Measurements from ENCODE around the gene PDLIM3. TPM values are rescaled to one million over a fixed set of nuclear protein-coding genes. Genes with fewer than 3 reads are reported as not detected.

The PDLIM3 gene
- total and polyA plus RNA-seq, 2 of the 13 experiments (the other 11 are each of a cell fraction or from before 2014, with no cell fraction given): 5.9 to 14.0 TPM

GRCh38 chr4:185559915-185560281 is 24.6 kb upstream of the PDLIM3 start (continued):
- TF ChIP-seq GATAD2A (CRISPR knock-in tag; IDR thresholded peaks at IDR 0.05): 0 out of 2 replicates have a peak, but pooled peaks have one; percentile 30
- TF ChIP-seq, protein P1, sequence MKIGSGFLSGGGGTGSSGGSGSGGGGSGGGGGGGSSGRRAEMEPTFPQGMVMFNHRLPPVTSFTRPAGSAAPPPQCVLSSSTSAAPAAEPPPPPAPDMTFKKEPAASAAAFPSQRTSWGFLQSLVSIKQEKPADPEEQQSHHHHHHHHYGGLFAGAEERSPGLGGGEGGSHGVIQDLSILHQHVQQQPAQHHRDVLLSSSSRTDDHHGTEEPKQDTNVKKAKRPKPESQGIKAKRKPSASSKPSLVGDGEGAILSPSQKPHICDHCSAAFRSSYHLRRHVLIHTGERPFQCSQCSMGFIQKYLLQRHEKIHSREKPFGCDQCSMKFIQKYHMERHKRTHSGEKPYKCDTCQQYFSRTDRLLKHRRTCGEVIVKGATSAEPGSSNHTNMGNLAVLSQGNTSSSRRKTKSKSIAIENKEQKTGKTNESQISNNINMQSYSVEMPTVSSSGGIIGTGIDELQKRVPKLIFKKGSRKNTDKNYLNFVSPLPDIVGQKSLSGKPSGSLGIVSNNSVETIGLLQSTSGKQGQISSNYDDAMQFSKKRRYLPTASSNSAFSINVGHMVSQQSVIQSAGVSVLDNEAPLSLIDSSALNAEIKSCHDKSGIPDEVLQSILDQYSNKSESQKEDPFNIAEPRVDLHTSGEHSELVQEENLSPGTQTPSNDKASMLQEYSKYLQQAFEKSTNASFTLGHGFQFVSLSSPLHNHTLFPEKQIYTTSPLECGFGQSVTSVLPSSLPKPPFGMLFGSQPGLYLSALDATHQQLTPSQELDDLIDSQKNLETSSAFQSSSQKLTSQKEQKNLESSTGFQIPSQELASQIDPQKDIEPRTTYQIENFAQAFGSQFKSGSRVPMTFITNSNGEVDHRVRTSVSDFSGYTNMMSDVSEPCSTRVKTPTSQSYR (CRISPR knock-in tag; IDR thresholded peaks at IDR 0.05; ENCODE audit: borderline replicate concordance): peak; percentile 85
- TF ChIP-seq ZNF337 (CRISPR knock-in tag; IDR thresholded peaks at IDR 0.05; ENCODE audit: borderline replicate concordance, low read depth): no peak
- TF ChIP-seq XBP1 (CRISPR knock-in tag; IDR thresholded peaks at IDR 0.05): no peak
- TF ChIP-seq ZNF878 (CRISPR knock-in tag; IDR thresholded peaks at IDR 0.05): no peak
- no peak for TF ChIP-seq NBN (conservative IDR thresholded peaks at IDR 0.05)
- TF ChIP-seq, protein P2, sequence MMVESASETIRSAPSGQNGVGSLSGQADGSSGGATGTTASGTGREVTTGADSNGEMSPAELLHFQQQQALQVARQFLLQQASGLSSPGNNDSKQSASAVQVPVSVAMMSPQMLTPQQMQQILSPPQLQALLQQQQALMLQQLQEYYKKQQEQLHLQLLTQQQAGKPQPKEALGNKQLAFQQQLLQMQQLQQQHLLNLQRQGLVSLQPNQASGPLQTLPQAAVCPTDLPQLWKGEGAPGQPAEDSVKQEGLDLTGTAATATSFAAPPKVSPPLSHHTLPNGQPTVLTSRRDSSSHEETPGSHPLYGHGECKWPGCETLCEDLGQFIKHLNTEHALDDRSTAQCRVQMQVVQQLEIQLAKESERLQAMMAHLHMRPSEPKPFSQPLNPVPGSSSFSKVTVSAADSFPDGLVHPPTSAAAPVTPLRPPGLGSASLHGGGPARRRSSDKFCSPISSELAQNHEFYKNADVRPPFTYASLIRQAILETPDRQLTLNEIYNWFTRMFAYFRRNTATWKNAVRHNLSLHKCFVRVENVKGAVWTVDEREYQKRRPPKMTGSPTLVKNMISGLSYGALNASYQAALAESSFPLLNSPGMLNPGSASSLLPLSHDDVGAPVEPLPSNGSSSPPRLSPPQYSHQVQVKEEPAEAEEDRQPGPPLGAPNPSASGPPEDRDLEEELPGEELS (CRISPR knock-in tag; IDR thresholded peaks at IDR 0.05): no peak
- no peak for TF ChIP-seq HOXD1 (CRISPR knock-in tag; IDR thresholded peaks at IDR 0.05)
- TF ChIP-seq SOX13 (IDR thresholded peaks at IDR 0.05): no peak
- no peak for TF ChIP-seq SOX13 (CRISPR knock-in tag; conservative IDR thresholded peaks at IDR 0.05 in 1 of 2, IDR thresholded peaks at IDR 0.05 in 1 of 2)
- peak; percentile 15; the same call in 1 of the 2 replicates for TF ChIP-seq PATZ1 (CRISPR knock-in tag; IDR thresholded peaks at IDR 0.05)
- TF ChIP-seq KAT8 (CRISPR knock-in tag; IDR thresholded peaks at IDR 0.05): 0 out of 2 replicates have a peak, but pooled peaks have one; percentile 28
- TF ChIP-seq, protein P3, sequence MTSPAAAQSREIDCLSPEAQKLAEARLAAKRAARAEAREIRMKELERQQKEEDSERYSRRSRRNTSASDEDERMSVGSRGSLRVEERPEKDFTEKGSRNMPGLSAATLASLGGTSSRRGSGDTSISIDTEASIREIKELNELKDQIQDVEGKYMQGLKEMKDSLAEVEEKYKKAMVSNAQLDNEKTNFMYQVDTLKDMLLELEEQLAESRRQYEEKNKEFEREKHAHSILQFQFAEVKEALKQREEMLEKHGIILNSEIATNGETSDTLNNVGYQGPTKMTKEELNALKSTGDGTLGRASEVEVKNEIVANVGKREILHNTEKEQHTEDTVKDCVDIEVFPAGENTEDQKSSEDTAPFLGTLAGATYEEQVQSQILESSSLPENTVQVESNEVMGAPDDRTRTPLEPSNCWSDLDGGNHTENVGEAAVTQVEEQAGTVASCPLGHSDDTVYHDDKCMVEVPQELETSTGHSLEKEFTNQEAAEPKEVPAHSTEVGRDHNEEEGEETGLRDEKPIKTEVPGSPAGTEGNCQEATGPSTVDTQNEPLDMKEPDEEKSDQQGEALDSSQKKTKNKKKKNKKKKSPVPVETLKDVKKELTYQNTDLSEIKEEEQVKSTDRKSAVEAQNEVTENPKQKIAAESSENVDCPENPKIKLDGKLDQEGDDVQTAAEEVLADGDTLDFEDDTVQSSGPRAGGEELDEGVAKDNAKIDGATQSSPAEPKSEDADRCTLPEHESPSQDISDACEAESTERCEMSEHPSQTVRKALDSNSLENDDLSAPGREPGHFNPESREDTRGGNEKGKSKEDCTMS (CRISPR knock-in tag; conservative IDR thresholded peaks at IDR 0.05): no peak
- 0 out of 2 replicates have a peak, but pooled peaks have one; percentile 52 for TF ChIP-seq ATF3 (CRISPR knock-in tag; IDR thresholded peaks at IDR 0.05)
- no peak for TF ChIP-seq GLMP (CRISPR knock-in tag; IDR thresholded peaks at IDR 0.05; ENCODE audit: borderline replicate concordance)
- TF ChIP-seq ZNF335 (CRISPR knock-in tag; IDR thresholded peaks at IDR 0.05): peak; percentile 91
- no peak for TF ChIP-seq EP300 (IDR thresholded peaks at IDR 0.05; ENCODE audit: low read depth in 2 of 2, low read length in 2 of 2)
- TF ChIP-seq EP300 (CRISPR knock-in tag; IDR thresholded peaks at IDR 0.05; ENCODE audit: borderline replicate concordance): peak; percentile 54; the same call in 1 of the 2 replicates
- no peak for TF ChIP-seq ZNF589 (CRISPR knock-in tag; conservative IDR thresholded peaks at IDR 0.05)
- no peak for TF ChIP-seq RXRA (CRISPR knock-in tag; IDR thresholded peaks at IDR 0.05)
